ENCODE data around the gene NUDT1. TPM values are rescaled to one million over a fixed set of nuclear protein-coding genes. Genes with fewer than 3 reads are reported as not detected.

Gene NUDT1
- total and polyA plus RNA-seq, 2 donors (not counting 3 experiments of a cell fraction or from before 2014, with no cell fraction given): 23.9 to 25.9 TPM

DNA sequence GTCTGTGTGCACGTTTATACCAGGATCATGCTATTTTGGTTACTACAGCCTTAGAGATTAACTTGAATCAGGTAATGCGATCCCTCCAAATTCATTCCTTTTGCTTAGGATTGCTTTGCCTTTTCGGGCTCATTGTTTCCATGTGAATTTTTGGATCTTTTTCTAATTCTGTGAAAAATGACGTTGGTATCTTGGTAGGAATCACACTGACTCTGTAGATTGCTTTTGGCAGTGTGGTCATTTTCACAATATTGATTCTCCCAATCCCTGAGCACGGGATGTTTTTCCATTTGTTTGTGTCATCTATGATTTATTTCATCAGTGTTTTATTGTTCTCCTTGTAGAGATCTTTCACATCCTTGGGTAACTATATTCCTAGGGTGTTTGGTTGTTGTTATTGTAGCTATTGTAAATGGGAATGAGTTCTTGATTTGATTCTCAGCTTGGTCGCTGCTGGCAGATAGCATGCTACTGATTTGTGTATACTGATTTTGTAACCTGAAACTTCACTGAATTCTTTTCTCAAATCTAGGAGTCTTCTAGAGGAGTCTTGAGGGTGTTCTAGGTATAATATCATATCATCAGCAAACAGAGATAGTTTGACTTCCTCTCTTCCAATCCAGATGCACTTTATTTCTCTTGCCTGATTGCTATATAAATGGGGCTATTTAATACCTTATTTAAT lies 54.1 kb downstream of the NUDT1 start:
- Histone ChIP-seq H4K20me1 (replicated peaks; ENCODE audit: control insufficient read depth, extremely low read depth, insufficient read depth, low read length) (no peaks in the 10 kb centered on the region), H3K9ac (replicated peaks; ENCODE audit: extremely low read depth, insufficient read depth, low read length) (no peak overlapping the region), H3K9me3 (replicated peaks; ENCODE audit: control insufficient read depth, insufficient read depth, low read length) (no peaks in the 10 kb centered on the region), H3K4me1 (ENCODE audit: control insufficient read depth, extremely low read depth, insufficient read depth, low read length) (peaks cover 13% of the 10 kb centered on the region), H3K36me3 (ENCODE audit: control insufficient read depth in 2 of 2, extremely low read depth in 1 of 2, insufficient read depth in 2 of 2, low read length in 2 of 2) (no peaks in the 10 kb centered on the region), H2AFZ (ENCODE audit: low read depth, low read length) (no peak overlapping the region), H3K9me1 (replicated peaks; ENCODE audit: control insufficient read depth, extremely low read depth, insufficient read depth, low read length) (no peaks in the 10 kb centered on the region), H3K27ac (ENCODE audit: insufficient read depth, low read depth, low read length) (no peak overlapping the region), H3K79me2 (ENCODE audit: control insufficient read depth, insufficient read depth, low read length) (peaks cover 4% of the 10 kb centered on the region), H3K27me3 (ENCODE audit: control insufficient read depth in 2 of 2, insufficient read depth in 2 of 2, low read length in 2 of 2) (no peaks in the 10 kb centered on the region), H3K4me2 (ENCODE audit: insufficient read depth, low read length) (no peak overlapping the region), H3K4me3 (replicated peaks in 1 of 3; ENCODE audit: insufficient read depth in 1 of 3, low read depth in 1 of 3, low read length in 3 of 3) (no peak overlapping the region)
- ChIA-PET CTCF (interaction anchor here (1.3 kb wide), 1 partner anchor 47 kb away, joined by 3 read pairs; no protein-coding TSS in a partner anchor), POLR2A (no interaction called here)
- intact Hi-C loops (cut with micrococcal nuclease): no loop called here
- TF ChIP-seq POLR2AphosphoS5 (IDR thresholded peaks at IDR 0.05; ENCODE audit: insufficient read depth, low read depth, low read length) (no peak), MYC (IDR thresholded peaks at IDR 0.05; ENCODE audit: low read depth, low read length) (no peak)
- no TSS peak for BruUV-seq (replicated peaks)
- dilution Hi-C loops (cut with MboI; ENCODE audit: extremely low pct_ligation_motif_present, low sequenced_read_pairs): no loop called here
- DNase-seq (ENCODE audit: low read depth, low spot score) (no peak), FAIRE-seq (no peak)

DNA sequence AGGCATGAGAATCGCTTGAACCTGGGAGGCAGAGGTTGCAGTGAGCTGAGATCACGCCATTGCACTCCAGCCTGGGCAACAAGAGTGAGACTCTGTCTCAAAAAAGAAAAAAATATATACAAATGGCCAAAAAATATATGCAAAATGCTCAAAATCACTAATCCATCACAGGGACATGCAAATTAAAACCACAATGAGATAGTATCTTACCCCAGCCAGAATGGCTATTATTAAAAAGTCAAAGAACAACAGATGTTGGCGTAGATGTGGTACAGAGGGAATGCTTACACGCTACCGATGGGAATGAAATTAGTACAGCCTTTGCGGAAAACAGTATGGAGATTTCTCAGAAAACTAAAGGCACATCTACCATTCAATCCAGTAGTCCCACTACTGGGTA lies 54.8 kb downstream of the NUDT1 start:
- no peak for DNase-seq (ENCODE audit: low read depth, low spot score)

More for the DNA sequence above, 54.8 kb downstream of the NUDT1 start:
- no peak for TF ChIP-seq JUN (IDR thresholded peaks at IDR 0.05; ENCODE audit: borderline replicate concordance, insufficient read depth, insufficient read length, low read depth)
- TF ChIP-seq, protein P1, sequence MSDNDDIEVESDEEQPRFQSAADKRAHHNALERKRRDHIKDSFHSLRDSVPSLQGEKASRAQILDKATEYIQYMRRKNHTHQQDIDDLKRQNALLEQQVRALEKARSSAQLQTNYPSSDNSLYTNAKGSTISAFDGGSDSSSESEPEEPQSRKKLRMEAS (IDR thresholded peaks at IDR 0.05; ENCODE audit: insufficient read depth, insufficient read length): no peak
- no peak for FAIRE-seq
- BruUV-seq (replicated peaks): no TSS peak
- dilution Hi-C loops (cut with MboI; ENCODE audit: extremely low pct_ligation_motif_present, low sequenced_read_pairs): no loop called here
- H3K4me2 ChIP-seq (ENCODE audit: insufficient read depth, low read length): no peak overlapping the region
- H3K79me2 ChIP-seq (ENCODE audit: control insufficient read depth, insufficient read depth, low read length): peaks cover 4% of the 10 kb centered on the region
- H3K9me1 ChIP-seq (replicated peaks; ENCODE audit: control insufficient read depth, extremely low read depth, insufficient read depth, low read length): no peaks in the 10 kb centered on the region
- no peaks in the 10 kb centered on the region for H3K9me3 ChIP-seq (replicated peaks; ENCODE audit: control insufficient read depth, insufficient read depth, low read length)
- no peak overlapping the region for H3K4me3 ChIP-seq (replicated peaks in 1 of 3; ENCODE audit: insufficient read depth in 1 of 3, low read depth in 1 of 3, low read length in 3 of 3)
- no peak overlapping the region for H3K27ac ChIP-seq (ENCODE audit: insufficient read depth, low read depth, low read length)
- no peaks in the 10 kb centered on the region for H3K27me3 ChIP-seq (ENCODE audit: control insufficient read depth in 2 of 2, insufficient read depth in 2 of 2, low read length in 2 of 2)
- no peak overlapping the region for H3K9ac ChIP-seq (replicated peaks; ENCODE audit: extremely low read depth, insufficient read depth, low read length)
- H3K4me1 ChIP-seq (ENCODE audit: control insufficient read depth, extremely low read depth, insufficient read depth, low read length): peaks cover 13% of the 10 kb centered on the region
- H3K36me3 ChIP-seq (ENCODE audit: control insufficient read depth in 2 of 2, extremely low read depth in 1 of 2, insufficient read depth in 2 of 2, low read length in 2 of 2): no peaks in the 10 kb centered on the region
- CTCF ChIA-PET: no interaction called here
- H4K20me1 ChIP-seq (replicated peaks; ENCODE audit: control insufficient read depth, extremely low read depth, insufficient read depth, low read length): no peaks in the 10 kb centered on the region
- POLR2A ChIA-PET: no interaction called here
- no peak overlapping the region for H2AFZ ChIP-seq (ENCODE audit: low read depth, low read length)
- intact Hi-C loops (cut with micrococcal nuclease): no loop called here

Data from endothelial cell of umbilical vein (primary cell).